ENCODE results near the gene LETMD1. TPM values are rescaled to one million over a fixed set of nuclear protein-coding genes. Genes with fewer than 3 reads are reported as not detected.

LETMD1 gene
- total and polyA plus RNA-seq, 2 of the 8 experiments (the other 6 are each of a cell fraction or from before 2014, with no cell fraction given) = 39.4 to 65.3 TPM

GRCh38 chr12:51025338-51025835 lies 22.7 kb upstream of the LETMD1 start:
- DNase-seq (ENCODE audit: low read depth in 1 of 2, low spot score in 2 of 2) (no peak), FAIRE-seq (no peak)
- Histone ChIP-seq H3K27me3 (replicated peaks in 1 of 4; ENCODE audit: control insufficient read depth in 3 of 4, extremely low read depth in 1 of 4, insufficient read depth in 3 of 4, low read length in 3 of 4) (no peaks in the 10 kb centered on the region; a peak in 1 of 7 replicates), H3K4me1 (replicated peaks in 1 of 4; ENCODE audit: control insufficient read depth in 3 of 4, insufficient read depth in 4 of 4, low read length in 3 of 4) (peaks cover 9 to 16% (median 13%) of the 10 kb centered on the region in 4 experiments), H3K56ac (replicated peaks; ENCODE audit: insufficient read length, low read depth, low read length) (peak overlapping the region; percentile 92), H3K23ac (ENCODE audit: insufficient read length) (no peak overlapping the region), H3K9me3 (ENCODE audit: insufficient read depth in 2 of 2, low read depth in 1 of 2, low read length in 1 of 2) (no peaks in the 10 kb centered on the region), H2BK5ac (ENCODE audit: low read depth, low read length) (peak overlapping the region; percentile 96), H2AFZ (ENCODE audit: low read length) (no peak overlapping the region), H2BK12ac (ENCODE audit: low read depth, low read length) (no peak overlapping the region; the same call in 1 of the 2 replicates), H4K20me1 (replicated peaks in 1 of 2; ENCODE audit: control insufficient read depth in 1 of 2, insufficient read depth in 2 of 2, low read length in 2 of 2) (no peaks in the 10 kb centered on the region), H3K23me2 (ENCODE audit: low read depth, low read length) (peaks cover 1% of the 10 kb centered on the region; the same call in 1 of the 2 replicates), H3K27ac (ENCODE audit: low read depth, low read length) (peak overlapping the region; percentile 90), H3K14ac (ENCODE audit: insufficient read length) (no peak overlapping the region), H3K9ac (replicated peaks in 1 of 4; ENCODE audit: extremely low read depth in 1 of 4, low read depth in 3 of 4, low read length in 3 of 4) (peak overlapping the region in 3 of 4 experiments; percentile 64 to 89 (median 85); a peak in 5 of 7 replicates), H2BK15ac (ENCODE audit: low read length) (0 out of 2 replicates have a peak overlapping the region, but pooled peaks have one; percentile 6), H4K91ac (replicated peaks; ENCODE audit: insufficient read length, low read length) (no peak overlapping the region), H3K4ac (replicated peaks; ENCODE audit: insufficient read length, low read depth, low read length) (no peak overlapping the region), H4K8ac (ENCODE audit: extremely low read depth, insufficient read depth, low read length) (peak overlapping the region; percentile 96), H3K4me3 (ENCODE audit: extremely low read depth in 1 of 4, insufficient read depth in 2 of 4, low read depth in 3 of 4, low read length in 4 of 4) (peak overlapping the region; percentile 54 to 72 (median 64)), H3K4me2 (ENCODE audit: insufficient read depth in 1 of 2, low read depth in 2 of 2, low read length in 2 of 2) (peak overlapping the region; percentile 74 to 88), H2BK120ac (replicated peaks; ENCODE audit: low read depth, low read length) (peak overlapping the region; percentile 25), H2BK20ac (ENCODE audit: low read length) (no peak overlapping the region), H3K18ac (ENCODE audit: extremely low read depth, low read length) (peak overlapping the region; percentile 68), H3K79me1 (ENCODE audit: low read depth, low read length) (peaks cover 4% of the 10 kb centered on the region; the same call in 1 of the 2 replicates), H4K5ac (ENCODE audit: insufficient read length, low read depth, low read length) (peak overlapping the region; percentile 85), H3K79me2 (ENCODE audit: control insufficient read depth in 1 of 2, insufficient read depth in 2 of 2, low read length in 2 of 2) (peaks cover 15 to 51% of the 10 kb centered on the region in 2 experiments), H3K36me3 (ENCODE audit: control insufficient read depth in 2 of 4, insufficient read depth in 4 of 4, low read length in 3 of 4) (no peaks in the 10 kb centered on the region), H2AK5ac (ENCODE audit: low read depth, low read length) (no peak overlapping the region)
- ChIA-PET CTCF (ENCODE audit: partially characterized antibody) (interaction anchor here (1.0 to 8.0 kb wide), 5 partner anchors 21 to 227 kb away, joined by 3 to 66 read pairs (median 25); no protein-coding TSS in a partner anchor), POLR2A (ENCODE audit: partially characterized antibody) (interaction anchor here (0.6 to 4.2 kb wide), 18 partner anchors 10 to 326 kb away, joined by 3 to 30 read pairs (median 4); partner anchors contain the start of genes CSRNP2 and LETMD1)
- TF ChIP-seq EP300 (IDR thresholded peaks at IDR 0.05; ENCODE audit: borderline replicate concordance in 1 of 2, low read depth in 2 of 2, low read length in 2 of 2) = no peak
- TF ChIP-seq BCL11A (IDR thresholded peaks at IDR 0.05; ENCODE audit: low read depth in 2 of 2, low read length in 2 of 2) = no peak
- no peak for TF ChIP-seq POLR2AphosphoS5 (IDR thresholded peaks at IDR 0.05; ENCODE audit: low read depth, low read length)
- TF ChIP-seq KDM5A (IDR thresholded peaks at IDR 0.05; ENCODE audit: low read length) = no peak
- no peak for TF ChIP-seq SP4 (IDR thresholded peaks at IDR 0.05; ENCODE audit: low read length)
- no peak for TF ChIP-seq SP1 (IDR thresholded peaks at IDR 0.05; ENCODE audit: low read depth, low read length)
- TF ChIP-seq CREB1 (IDR thresholded peaks at IDR 0.05) = no peak
- no peak for TF ChIP-seq TBP (IDR thresholded peaks at IDR 0.05; ENCODE audit: low read depth, low read length)
- no peak for TF ChIP-seq NRF1 (IDR thresholded peaks at IDR 0.05; ENCODE audit: low read depth, low read length)
- no peak for TF ChIP-seq ASH2L (IDR thresholded peaks at IDR 0.05; ENCODE audit: low read length)
- TF ChIP-seq SUZ12 (IDR thresholded peaks at IDR 0.05; ENCODE audit: low read length) = no peak
- TF ChIP-seq JUN (IDR thresholded peaks at IDR 0.05; ENCODE audit: low read depth, low read length) = no peak
- no peak for TF ChIP-seq KDM4A (IDR thresholded peaks at IDR 0.05; ENCODE audit: low read depth, low read length, severe bottlenecking)
- TF ChIP-seq BRCA1 (IDR thresholded peaks at IDR 0.05; ENCODE audit: low read depth, low read length) = no peak
- WGBS, 2 experiments (ENCODE audit: extremely low coverage in 1 of 2, insufficient coverage in 1 of 2, insufficient read length in 1 of 2, insufficient replicate concordance in 2 of 2, low coverage in 1 of 2, low lambda C conversion rate in 2 of 2, missing lambda C conversion rate in 1 of 2) = 11% methylated on average over 9 of the region's 9 CpGs; no CpG with 5 or more reads in 1 of the 2 experiments
